ENCODE results near the gene GANC.

DNA sequence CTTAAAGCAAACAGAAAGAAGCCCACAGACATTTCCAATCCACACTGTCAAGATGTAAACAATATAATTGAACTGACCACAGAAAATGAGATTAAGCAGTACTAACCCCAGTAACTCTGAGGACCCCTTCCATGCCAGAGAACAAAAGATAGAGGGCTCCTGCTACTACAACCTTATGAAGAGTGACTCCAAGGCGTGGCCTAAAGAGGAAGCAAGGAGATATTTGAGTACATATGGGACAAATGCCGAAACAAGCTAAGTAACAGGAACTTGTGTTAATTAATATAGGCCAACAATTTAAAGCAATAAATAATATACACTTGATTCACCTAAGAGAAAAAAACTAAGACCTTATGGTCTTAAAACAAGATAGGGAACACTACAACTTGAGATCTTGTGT, 39.9 kb upstream of the GANC start:
- no peak for TF ChIP-seq CTCF (IDR thresholded peaks at IDR 0.05 in 2 of 3, conservative IDR thresholded peaks at IDR 0.05 in 1 of 3; ENCODE audit: insufficient read depth in 2 of 3, low read depth in 1 of 3, low read length in 3 of 3)
- TF ChIP-seq KDM1A (IDR thresholded peaks at IDR 0.05) = no peak
- no peak for TF ChIP-seq ZNF347 (CRISPR knock-in tag; IDR thresholded peaks at IDR 0.05; ENCODE audit: low read depth)
- TF ChIP-seq HDAC6 (IDR thresholded peaks at IDR 0.05; ENCODE audit: low read depth, low read length) = no peak
- no peak for TF ChIP-seq POLR2H (tag; IDR thresholded peaks at IDR 0.05; ENCODE audit: low read depth)
- TF ChIP-seq FOXA1 (IDR thresholded peaks at IDR 0.05; ENCODE audit: borderline replicate concordance) = no peak
- TF ChIP-seq EHMT2 (IDR thresholded peaks at IDR 0.05) = no peak
- no peak for TF ChIP-seq ZNF696 (CRISPR knock-in tag; conservative IDR thresholded peaks at IDR 0.05)
- TF ChIP-seq GATA2 (CRISPR knock-in tag; IDR thresholded peaks at IDR 0.05) = no peak
- no peak for TF ChIP-seq ZNF140 (CRISPR knock-in tag; IDR thresholded peaks at IDR 0.05)
- TF ChIP-seq EGR1 (conservative IDR thresholded peaks at IDR 0.05) = no peak
- TF ChIP-seq ZNF41 (CRISPR knock-in tag; conservative IDR thresholded peaks at IDR 0.05) = no peak
- no peak for TF ChIP-seq SETDB1 (IDR thresholded peaks at IDR 0.05; ENCODE audit: low read length)
- no peak for TF ChIP-seq EZH2 (IDR thresholded peaks at IDR 0.05; ENCODE audit: borderline replicate concordance, low read depth, low read length)
